ENCODE data around the gene MAP3K6. TPM values are rescaled to one million over a fixed set of nuclear protein-coding genes. Genes with fewer than 3 reads are reported as not detected.
"Not testable (repeated sequence)": the region's sequence is repeated elsewhere in the genome, so short reads cannot be mapped to it uniquely, and the experiment has no call there.

MAP3K6 gene
- total RNA-seq, 1 experiment from 2014 or later: 8.2 TPM

DNA sequence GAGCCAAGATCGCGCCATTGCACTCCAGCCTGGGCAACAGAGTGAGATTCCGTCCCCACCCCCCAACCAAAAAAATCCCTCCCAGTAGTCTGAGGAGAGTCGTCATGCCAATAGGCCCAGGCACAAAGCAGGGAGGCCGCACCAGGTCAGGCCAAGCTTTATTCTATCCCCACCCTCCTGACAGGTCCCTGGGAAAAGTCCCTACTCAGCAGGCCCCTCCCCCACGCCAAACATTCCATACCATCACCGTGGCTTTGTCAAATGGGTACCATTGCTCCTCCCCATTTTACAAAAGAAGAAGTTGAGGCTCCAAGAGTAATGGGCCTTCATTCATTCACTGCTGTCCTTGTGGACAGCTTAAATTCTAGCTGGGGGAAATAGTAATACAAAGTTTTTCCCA lies 31.0 kb upstream of the MAP3K6 start:
- no peak for DNase-seq (ENCODE audit: low read depth)

DNA sequence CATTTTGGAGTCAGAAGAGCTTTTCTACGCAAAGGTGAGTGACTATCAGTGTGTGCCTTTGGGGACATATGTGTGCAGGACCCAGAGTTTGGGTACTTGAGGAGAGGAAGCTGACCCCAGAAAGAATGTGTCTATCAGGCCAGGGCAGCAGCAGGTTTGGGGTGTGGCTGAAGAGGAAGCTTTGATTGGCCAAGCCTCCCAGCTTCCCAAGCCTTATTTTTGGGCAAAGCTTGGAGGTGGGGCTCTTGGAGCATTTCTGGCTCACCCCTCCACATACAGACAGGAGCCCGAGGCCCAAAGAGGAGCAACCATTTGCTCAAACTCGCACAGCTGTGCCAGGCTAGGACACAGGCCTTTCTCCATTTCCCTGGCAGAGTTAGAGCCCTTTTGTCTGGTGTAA lies 30.3 kb upstream of the MAP3K6 start:
- DNase-seq (ENCODE audit: low read depth): no peak

DNA sequence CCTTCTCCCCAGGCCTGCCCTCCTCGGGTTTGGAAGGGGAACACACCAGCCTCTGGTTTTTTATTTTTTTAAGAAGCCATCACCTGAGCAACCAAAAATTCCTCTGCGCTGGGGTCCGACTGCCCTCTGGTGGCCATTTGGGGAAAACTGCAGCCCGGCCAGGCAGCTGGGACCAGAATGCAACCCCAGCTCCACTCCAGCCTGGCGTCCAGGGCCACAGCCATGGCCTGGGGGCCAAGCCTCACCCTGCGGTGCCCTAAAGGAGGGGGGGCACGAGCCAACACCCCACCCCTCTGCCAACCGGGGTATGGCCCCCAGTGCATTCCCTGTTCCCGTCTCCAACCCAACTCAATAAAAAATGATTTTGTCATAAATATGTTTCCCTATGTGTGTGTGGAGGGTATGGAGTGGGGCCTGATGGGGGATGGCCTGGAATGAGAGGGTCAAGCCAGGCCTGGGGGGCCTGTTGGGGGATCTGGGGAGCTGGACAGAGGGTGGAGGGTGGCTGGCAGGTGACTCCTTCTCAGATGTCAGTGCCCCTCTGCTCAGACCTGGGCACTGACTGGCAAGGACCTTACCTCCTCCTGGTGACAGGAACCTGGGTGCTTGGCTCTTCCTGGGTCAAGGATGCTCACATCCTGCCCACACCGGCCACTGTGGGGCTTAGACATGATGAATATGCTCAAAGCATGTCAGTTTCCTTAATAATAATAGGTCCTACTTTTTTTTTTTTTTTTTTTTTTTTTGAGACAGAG lies 28.9 kb upstream of the MAP3K6 start:
- DNase-seq (ENCODE audit: low read depth): peak; percentile 69

DNA sequence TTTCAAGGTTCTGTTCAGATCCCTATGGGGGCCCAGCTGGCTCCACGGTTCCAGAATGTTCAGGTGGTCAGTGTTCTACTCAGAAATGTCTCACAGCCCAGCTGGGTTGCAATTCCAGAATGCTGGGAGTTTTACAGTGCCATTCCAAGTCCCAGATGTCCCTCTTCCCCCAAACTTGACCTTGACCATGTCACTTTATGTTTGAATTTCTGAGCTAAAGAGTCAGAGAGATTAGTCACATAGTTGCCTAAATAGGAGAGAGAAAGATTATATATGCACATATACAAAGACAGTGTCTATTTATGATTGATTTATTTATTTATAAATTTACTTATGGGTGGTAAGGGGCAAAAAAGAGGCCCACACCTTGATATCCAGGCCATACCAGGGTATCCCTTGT lies 28.2 kb upstream of the MAP3K6 start:
- DNase-seq (ENCODE audit: low read depth): no peak

DNA sequence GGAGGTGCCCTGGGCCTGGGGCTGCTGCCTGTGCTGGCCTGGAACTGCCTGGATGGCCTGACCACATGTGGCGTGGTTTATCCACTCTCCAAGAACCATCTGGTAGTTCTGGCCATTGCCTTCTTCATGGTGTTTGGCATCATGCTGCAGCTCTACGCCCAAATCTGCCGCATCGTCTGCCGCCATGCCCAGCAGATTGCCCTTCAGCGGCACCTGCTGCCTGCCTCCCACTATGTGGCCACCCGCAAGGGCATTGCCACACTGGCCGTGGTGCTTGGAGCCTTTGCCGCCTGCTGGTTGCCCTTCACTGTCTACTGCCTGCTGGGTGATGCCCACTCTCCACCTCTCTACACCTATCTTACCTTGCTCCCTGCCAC lies 27.5 kb upstream of the MAP3K6 start:
- DNase-seq (ENCODE audit: low read depth): no peak

DNA sequence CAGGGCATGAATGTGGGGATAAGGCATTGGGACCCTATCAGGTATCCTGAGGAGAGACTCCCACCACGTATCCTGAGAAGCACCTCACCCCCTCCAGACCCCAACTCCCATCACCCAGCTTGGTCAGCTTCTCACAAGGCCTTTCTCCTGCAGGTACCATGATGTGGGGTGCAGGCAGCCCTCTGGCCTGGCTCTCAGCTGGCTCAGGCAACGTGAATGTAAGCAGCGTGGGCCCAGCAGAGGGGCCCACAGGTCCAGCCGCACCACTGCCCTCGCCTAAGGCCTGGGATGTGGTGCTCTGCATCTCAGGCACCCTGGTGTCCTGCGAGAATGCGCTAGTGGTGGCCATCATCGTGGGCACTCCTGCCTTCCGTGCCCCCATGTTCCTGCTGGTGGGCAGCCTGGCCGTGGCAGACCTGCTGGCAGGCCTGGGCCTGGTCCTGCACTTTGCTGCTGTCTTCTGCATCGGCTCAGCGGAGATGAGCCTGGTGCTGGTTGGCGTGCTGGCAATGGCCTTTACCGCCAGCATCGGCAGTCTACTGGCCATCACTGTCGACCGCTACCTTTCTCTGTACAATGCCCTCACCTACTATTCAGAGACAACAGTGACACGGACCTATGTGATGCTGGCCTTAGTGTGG lies 27.0 kb upstream of the MAP3K6 start:
- DNase-seq (ENCODE audit: low read depth): no peak

DNA sequence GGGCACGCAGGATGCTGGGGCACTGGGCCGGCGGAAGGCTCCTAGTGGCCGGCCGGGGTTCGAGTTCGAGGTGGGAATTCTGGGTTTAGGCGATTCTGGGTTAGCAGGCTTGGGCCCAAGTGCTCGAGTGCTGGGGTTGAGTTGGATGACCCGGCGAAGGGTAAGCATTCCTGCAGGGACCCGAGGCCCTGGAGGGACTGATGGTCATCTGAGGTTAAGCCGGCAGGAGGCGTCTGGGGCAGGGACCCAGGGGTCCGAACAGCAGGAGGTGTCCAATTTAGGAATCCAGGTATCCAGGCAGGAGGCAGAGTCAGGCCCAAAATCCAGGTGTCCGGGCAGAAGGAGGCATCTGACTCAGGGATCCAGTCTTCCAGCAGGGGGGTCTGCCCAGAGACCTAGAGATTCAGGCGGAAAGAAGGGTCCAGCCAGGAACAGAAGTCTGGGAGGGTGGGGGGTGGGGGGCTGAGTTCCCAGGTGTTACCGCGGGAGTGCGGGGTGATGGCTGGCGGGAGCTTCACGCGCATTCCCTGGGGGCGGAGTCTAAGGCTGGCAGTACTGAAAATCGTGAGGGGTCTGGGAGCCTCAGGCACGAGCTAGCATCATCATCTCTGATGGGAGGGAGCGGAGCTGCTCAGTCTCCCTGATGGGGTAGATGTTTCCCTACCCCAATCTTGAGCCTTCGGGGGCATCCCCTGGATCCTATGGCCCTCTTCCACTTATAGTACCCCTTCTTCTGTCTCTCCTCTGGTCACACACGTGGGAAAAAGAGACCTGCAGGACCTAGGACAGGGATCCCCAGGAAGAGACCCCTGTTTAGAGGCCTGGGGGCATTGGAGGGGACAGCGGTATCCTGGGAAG lies 26.2 kb upstream of the MAP3K6 start:
- no peak for DNase-seq (ENCODE audit: low read depth)

DNA sequence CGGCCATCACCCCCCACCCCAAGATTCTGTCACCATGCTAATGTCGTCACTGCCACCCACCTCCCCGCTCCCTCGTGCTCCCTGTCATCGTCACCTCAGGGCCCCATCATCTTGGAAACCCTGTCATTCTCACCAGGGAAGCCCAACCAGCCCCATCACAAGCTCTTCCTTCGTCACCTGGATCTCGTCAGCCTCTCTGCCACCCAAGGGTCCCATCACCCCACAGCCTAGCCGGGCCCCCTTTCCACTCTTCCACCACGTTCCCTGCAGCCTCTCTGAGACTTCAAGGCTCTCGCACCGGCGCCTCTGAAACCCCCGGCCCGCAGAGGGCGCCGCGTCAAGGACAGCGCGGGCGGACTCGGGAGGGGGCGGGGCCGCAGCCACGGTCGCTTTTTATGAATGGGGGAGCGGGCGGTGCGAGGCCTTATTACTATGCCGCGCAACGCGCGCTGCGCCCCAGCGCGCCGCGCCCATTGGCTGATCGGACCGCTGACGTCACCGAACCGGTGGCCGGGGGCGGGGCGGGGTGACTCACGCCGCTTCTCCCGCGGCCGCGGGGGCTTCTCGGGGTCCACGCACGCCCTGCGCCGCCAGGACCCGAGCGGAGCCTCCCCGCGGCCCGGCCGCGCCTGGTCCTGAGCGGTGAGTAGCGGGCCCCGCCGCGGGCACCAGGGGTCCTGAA lies 25.5 kb upstream of the MAP3K6 start, which contains the start of gene GPR3:
GPR3 (plus strand) TSS at position 527 of the 682 bp plus-strand sequence. CDS start 1,177 bp downstream, outside the sequence.
- peak; percentile 95 for DNase-seq (ENCODE audit: low read depth)

DNA sequence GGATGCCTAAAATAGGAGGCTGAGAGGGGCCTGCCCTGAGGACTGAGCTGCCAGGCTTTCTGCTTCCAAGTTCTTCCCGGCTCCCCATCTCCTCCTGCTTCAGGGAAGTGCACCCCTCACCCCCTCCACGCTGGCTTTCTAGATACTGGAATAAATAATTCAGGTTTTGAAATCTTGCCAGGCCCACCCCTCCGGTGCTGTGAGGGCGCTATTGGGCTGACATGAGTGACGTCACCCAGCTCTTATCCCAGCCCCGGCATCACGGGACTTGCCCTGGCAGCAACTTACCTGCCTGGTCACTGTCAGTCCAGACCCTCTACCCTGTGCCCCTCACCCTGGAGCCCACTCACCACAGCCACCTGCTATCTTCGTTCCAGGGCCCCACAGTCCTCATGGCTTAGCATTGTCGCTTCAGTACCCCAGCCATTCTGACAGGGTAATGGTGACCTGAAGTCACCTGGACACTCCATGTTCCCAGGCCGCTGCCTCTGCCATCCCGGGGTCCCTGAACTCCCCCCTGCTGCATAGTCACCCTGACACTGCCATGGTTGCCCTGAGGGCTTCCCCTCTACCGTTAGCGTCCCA lies 24.8 kb upstream of the MAP3K6 start:
- peak; percentile 48 for DNase-seq (ENCODE audit: low read depth)

DNA sequence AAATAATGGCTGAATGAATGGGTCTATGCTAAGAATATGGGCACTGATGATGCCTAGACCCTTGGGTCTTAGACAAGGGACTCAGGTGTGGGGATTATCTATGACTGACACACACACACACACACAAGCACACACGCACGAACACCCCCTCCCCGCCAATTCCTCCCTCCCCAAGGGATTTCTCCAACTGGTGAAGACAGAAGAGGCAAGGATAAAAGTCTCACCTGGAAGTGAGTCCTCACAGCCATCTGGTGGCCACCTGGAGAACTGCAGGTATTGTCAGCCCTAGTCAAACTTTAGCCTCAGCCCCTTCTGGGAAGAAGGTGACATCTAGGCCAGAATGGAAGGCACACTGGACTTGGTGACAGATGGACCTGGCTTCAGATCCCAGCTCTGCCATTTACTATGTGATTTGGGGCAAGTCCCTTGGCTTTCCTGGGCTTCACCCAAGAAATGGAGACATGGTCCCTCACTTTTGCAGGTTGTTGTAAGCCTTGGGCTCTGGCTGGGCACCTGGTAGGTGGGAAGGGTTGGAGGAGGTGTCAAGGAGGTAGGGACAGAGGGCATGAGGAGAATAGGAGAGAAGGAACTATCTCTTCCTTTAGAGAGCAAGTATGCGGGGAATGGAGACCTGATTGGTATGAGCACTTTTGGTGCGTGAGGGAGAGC lies 21.7 kb upstream of the MAP3K6 start:
- DNase-seq (ENCODE audit: low read depth): peak; percentile 64

DNA sequence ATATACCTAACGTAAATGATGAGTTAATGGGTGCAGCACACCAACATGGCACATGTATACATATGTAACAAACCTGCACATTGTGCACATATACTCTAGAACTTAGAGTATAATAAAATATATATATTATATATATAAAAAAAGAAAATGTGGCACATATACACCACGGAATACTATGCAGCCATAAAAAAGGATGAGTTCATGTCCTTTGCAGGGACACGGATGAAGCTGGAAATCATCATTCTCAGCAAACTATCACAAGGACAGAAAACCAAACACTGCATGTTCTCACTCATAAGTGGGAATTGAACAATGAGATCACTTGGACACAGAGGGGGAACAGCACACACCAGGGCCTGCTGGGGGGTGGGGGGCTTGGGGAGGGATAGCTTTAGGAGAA lies 18.0 kb upstream of the MAP3K6 start:
- not testable (repeated sequence) for DNase-seq (ENCODE audit: low read depth)

DNA sequence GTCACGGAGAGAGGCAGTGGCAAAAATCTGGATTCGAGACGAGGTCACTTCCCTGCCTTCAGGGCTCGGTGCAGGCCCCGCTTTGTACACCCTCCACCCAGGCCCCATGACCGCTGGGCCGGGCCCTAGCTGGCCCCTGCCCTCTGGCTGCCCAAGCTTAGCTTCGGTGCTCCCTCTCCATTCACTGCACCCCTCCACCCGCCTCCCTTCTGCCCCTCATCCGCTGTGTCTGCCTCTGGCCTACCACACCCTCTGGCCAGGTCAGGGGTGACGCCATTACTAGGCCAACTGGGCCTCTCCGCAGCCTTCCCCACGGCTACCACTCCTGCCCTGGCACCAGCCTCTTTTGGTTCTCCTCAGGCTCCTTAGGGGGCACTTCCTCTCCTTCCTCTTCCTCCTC lies 16.9 kb upstream of the MAP3K6 start:
- DNase-seq (ENCODE audit: low read depth): no peak

DNA sequence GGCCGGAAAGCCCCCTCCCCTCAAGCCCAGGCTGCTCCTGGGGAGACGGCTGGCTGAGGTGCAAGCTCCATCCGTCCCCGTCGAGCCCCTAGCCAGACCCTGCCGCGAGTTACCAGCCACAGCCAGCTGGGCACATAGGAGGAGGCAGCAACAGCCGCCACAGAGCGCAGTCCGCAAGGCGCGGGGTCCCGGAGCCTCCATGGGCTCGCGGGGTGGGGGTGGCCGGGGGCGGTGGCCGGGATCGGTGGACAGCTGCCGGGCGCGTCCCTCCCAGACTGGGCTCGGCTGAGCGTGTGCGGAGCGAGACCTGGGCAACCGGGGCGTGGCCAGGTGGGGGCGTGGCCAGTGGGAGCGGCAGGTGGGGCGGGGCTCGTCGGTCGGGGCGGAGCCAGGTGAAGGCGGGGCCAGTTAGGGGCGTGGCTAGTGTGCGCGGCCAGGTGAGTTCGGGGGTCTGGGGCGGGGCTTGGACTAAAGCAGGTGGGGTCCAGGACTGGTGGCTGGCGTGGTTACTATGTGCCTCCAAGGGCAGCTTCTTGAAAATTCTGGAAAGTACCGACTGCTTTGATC lies 16.4 kb upstream of the MAP3K6 start, which contains the start of gene CD164L2:
CD164L2 (minus strand) TSS at position 295 of the 567 bp plus-strand sequence; CDS start at position 201, 94 bp downstream.
- DNase-seq (ENCODE audit: low read depth): no peak

DNA sequence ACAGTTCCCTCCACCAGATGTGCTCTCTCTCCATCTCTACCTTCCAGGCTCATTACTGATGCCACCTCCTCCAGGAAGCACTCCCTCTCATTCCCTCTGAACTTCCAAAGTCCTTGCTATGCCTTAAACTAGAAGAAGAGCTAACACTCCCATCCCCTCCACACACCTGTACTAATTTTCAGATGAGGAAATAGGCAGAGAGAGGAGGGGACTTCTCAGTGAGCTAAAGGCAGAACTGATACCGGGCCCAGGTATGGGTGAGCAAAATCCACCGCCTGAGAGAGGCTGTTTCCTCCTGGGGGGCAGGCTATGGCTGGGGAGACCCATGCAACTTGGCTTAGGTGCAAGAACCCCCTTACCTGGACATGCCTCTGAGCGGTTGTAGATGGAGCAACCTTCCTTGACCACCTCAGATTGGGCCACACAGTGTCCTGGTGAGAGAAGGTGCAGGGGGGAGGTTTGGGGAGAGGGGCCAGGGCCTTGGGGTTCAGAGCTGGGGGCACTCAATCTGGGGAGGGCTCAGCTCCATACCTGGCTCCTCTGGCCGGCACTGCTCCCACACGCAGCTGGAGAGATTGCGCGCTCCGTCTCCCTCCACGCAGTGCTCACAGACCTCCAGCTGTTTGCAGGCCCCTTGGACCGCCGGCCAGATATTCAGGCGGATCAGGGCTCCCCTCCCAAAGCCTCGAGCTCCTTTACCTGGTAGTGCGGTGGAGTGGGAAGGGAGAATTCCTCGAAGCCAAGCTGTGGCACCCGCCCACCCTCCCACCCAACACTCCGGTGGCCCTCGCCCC lies 15.4 kb upstream of the MAP3K6 start:
- DNase-seq (ENCODE audit: low read depth): no peak

DNA sequence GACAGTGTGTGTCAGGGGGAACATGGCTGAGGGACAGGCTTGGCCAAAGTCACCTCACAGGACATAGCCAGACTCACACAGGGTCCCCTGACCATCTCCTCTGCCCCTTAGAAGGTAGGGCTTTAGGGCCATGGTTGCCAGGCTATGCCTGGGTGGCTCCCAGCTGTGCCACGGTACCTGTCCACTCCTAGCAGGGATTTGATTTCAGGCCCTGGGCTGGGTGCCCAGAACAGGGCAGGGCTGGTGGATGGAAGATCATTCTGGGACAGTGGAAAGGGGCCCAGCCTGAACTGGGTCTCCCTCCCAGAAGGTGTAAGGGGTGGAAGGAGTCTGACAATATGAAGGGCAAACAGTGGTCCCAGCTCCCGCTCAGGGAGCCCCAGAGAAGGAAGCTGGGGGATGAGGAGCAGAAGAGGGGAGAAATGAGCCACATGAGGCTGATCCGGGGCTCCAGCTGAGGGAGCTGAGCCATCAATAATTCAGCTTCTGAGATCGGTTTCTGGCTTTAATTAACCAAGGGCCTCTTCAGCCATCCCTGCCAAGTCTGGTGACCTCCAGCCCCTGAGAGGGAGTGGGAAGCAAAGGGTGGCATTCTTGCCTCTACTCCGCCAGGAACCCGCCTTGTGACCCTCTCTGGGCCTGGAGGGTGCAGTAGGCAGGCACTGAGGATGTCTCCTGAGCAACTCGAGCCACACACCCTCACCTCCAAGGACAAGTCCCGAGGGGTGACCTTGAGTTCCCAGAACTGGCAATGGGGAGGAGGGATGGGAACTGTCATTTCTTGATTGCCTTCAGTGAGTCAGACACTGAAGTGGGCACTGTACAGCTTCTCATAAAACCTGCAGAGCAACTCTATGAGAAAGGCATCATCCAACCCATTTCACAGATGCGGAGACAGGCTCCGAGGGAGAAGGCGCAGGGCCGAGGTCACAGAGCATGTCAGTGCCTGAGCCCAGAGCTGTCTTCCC lies 14.3 kb upstream of the MAP3K6 start:
- DNase-seq (ENCODE audit: low read depth): no peak

DNA sequence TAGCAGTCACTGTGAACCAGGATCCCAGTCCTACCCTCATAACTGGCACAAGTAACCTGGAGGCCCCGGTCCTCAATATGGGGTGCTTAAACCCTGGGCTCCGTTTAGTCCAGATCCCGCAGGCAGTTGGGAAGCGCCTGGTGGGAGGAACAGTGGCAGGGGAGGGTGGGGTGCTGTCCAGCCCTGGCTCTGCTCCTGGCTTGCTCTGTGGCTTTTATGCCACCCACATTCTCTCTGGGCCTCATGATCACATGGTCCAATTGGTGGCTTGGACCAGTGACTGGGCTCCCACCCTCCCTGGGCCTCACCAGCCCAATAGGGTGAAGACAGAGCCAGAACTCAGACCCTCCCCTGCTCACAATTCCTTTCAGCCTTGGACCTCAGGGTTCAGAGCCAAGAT lies 13.5 kb upstream of the MAP3K6 start:
- no peak for DNase-seq (ENCODE audit: low read depth)

DNA sequence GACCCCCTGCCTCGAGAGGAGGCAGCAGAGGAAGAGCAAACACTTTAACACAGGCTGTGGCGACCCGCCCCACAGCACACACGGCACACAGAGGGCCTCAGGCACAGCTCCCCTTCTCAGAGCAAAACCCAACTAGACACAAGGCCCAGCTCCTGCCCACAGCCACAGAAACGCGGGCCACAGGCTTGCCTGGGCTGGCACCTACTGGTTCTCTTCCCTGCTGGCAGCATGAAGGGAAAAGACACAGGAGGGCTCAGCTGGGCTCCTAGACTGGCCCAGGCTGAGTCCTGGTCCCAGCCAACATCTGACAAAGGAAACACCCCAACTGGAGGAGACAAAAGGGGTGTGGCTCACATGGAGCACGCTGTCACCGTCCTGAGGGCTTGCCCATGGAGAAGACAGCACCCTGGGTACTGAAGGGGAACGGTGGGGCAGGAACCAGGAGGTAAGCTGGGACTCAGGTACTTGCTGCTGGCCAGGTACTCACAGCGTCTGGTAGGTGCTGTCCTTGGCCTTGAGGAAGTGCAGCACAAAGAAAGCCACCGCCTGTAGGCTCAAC lies 12.9 kb upstream of the MAP3K6 start:
- no peak for DNase-seq (ENCODE audit: low read depth)

Measured in Daoy (cell line).